Measurements from ENCODE around the gene NCAPD2.

NCAPD2 gene

GRCh38 chr12:6573001-6573400, 79.1 kb downstream of the NCAPD2 start:
- H3K9ac ChIP-seq: no peak overlapping the region
- H3K27me3 ChIP-seq: no peaks in the 10 kb centered on the region
- no peak overlapping the region for H3K4me3 ChIP-seq
- peaks cover 10 to 73% (median 32%) of the 10 kb centered on the region in 11 experiments; a peak in 17 of 22 replicates for H4K20me1 ChIP-seq
- no peaks in the 10 kb centered on the region for H3K9me3 ChIP-seq (replicated peaks in 1 of 11)
- peaks cover 10 to 15% (median 11%) of the 10 kb centered on the region in 10 experiments; a peak in 19 of 20 replicates for H3K4me1 ChIP-seq
- no peak overlapping the region for H3K4me2 ChIP-seq
- H3K36me3 ChIP-seq: peaks cover 90 to 94% (median 92%) of the 10 kb centered on the region in 11 experiments
- no peak for TF ChIP-seq Cebpa-rat (IDR thresholded peaks at IDR 0.05)
- no peak overlapping the region for H3K27ac ChIP-seq

DNA sequence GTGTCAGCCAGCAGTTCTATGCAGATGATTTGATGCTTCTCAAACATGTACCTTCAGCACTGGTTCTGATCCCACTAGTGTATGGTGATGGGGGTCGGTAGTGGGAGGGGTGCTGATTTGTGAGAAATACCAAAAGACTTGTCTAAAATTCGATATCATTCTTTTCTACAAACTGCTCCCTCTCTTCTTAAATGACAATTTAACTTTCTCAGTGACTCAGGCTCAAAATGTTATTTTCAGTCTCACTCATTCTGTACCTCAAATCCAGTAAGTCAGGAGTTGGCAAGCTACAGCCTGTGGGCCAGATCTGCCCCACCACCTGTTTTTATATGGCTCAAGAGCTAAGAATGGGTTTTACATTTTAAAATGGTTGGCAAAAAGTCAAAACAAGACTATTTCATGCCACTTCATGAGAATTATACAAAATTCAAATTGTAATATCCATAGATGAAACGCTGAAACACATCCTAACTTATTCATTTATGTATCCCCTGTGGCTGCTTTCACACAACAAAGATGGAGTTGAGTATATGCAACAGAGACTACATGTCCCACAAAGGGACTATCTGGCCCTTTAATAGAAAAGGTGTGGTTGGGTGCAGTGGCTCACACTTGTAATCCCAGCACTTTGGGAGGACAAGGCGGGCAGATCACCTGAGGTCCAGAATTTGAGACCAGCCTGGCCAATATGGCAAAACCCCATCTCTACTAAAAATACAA, 80.8 kb downstream of the NCAPD2 start:
- H3K9ac ChIP-seq: 0 out of 22 replicates have a peak overlapping the region, but pooled peaks of 1 of the 11 experiments have one; percentile 4
- TF ChIP-seq Cebpa-rat (IDR thresholded peaks at IDR 0.05): no peak
- peaks cover 97 to 100% (median 99%) of the 10 kb centered on the region in 11 experiments for H3K36me3 ChIP-seq
- H3K27me3 ChIP-seq: no peaks in the 10 kb centered on the region
- H3K27ac ChIP-seq: no peak overlapping the region
- H3K4me3 ChIP-seq: no peak overlapping the region
- H3K4me2 ChIP-seq: no peak overlapping the region
- H4K20me1 ChIP-seq: peaks cover 10 to 84% (median 33%) of the 10 kb centered on the region in 11 experiments; a peak in 17 of 22 replicates
- H3K9me3 ChIP-seq (replicated peaks in 1 of 11): no peaks in the 10 kb centered on the region
- H3K4me1 ChIP-seq: peaks cover 0 to 5% (median 0%) of the 10 kb centered on the region in 10 experiments; a peak in 3 of 20 replicates

GRCh38 chr12:6575648-6576047, 81.7 kb downstream of the NCAPD2 start:
- Histone ChIP-seq H3K36me3 (peaks cover 98 to 100% (median 99%) of the 10 kb centered on the region in 11 experiments), H3K9ac (no peak overlapping the region; a peak in 1 of 22 replicates), H3K4me1 (0 out of 20 replicates have a peak, but pooled peaks cover 0 to under 1% (median 0%) of the 10 kb centered on the region in 10 experiments), H3K9me3 (replicated peaks in 1 of 11) (no peaks in the 10 kb centered on the region), H3K27me3 (no peaks in the 10 kb centered on the region), H4K20me1 (peaks cover 14 to 84% (median 34%) of the 10 kb centered on the region in 11 experiments; a peak in 17 of 22 replicates), H3K4me2 (no peak overlapping the region), H3K4me3 (no peak overlapping the region), H3K27ac (no peak overlapping the region)
- no peak for TF ChIP-seq Cebpa-rat (IDR thresholded peaks at IDR 0.05)
